ENCODE data around the gene FAM186B. TPM values are rescaled to one million over a fixed set of nuclear protein-coding genes. Genes with fewer than 3 reads are reported as not detected.
"Not testable (repeated sequence)": the region's sequence is repeated elsewhere in the genome, so short reads cannot be mapped to it uniquely, and the experiment has no call there.

FAM186B gene
- total and polyA plus RNA-seq, 8 donors, result 0.20 to 4.6 (median 3.0) TPM

GRCh38 chr12:49616533-49617219 is 11.2 kb upstream of the FAM186B start:
- Histone ChIP-seq H3K4me3 (no peak overlapping the region), H3K27ac (no peak overlapping the region), H3K9me3 (no peaks in the 10 kb centered on the region), H3K4me1 (peaks cover 2 to 4% of the 10 kb centered on the region in 2 donors), H3K27me3 (peaks cover 0 to 23% of the 10 kb centered on the region in 2 donors), H3K36me3 (no peaks in the 10 kb centered on the region)
- no peak for DNase-seq
- intact Hi-C loops (cut with DNase I), result no loop called here
- TF ChIP-seq, protein P1, sequence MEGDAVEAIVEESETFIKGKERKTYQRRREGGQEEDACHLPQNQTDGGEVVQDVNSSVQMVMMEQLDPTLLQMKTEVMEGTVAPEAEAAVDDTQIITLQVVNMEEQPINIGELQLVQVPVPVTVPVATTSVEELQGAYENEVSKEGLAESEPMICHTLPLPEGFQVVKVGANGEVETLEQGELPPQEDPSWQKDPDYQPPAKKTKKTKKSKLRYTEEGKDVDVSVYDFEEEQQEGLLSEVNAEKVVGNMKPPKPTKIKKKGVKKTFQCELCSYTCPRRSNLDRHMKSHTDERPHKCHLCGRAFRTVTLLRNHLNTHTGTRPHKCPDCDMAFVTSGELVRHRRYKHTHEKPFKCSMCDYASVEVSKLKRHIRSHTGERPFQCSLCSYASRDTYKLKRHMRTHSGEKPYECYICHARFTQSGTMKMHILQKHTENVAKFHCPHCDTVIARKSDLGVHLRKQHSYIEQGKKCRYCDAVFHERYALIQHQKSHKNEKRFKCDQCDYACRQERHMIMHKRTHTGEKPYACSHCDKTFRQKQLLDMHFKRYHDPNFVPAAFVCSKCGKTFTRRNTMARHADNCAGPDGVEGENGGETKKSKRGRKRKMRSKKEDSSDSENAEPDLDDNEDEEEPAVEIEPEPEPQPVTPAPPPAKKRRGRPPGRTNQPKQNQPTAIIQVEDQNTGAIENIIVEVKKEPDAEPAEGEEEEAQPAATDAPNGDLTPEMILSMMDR (IDR thresholded peaks at IDR 0.05), result no peak
- ATAC-seq, result no peak

DNA sequence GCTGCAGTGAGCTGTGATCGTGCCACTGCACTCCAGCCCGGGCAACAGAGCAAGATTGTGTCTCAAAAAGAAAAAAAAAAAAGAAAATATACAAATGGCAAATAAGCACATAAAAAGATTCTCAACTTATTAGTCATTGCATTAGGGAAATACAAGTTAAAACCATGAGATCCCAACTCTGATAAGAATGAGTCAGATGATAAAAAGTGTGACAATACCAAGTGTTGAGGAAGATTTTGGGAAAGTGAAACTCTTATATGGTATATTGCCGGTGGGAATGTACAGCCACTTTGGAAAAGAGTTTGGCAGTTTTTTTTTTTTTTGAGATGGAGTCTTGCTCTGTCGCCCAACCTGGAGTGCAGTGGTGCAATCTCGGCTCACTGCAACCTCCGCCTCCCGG is 10.3 kb upstream of the FAM186B start:
- intact Hi-C loops (cut with DNase I), result no loop called here
- ATAC-seq, result no peak
- no peaks in the 10 kb centered on the region for H3K4me1 ChIP-seq

GRCh38 chr12:49612210-49612609 is 6.8 kb upstream of the FAM186B start:
- ATAC-seq (no peak), DNase-seq (no peak)
- Histone ChIP-seq H3K27me3 (peaks cover 0 to 4% of the 10 kb centered on the region in 2 donors), H3K4me1 (no peaks in the 10 kb centered on the region), H3K4me3 (no peak overlapping the region), H3K36me3 (no peaks in the 10 kb centered on the region), H3K9me3 (no peaks in the 10 kb centered on the region), H3K27ac (no peak overlapping the region)
- TF ChIP-seq, protein P1 (IDR thresholded peaks at IDR 0.05), result no peak
- intact Hi-C loops (cut with DNase I), result no loop called here

More for the DNA sequence above, 10.3 kb upstream of the FAM186B start:
- no peak overlapping the region for H3K27ac ChIP-seq
- H3K9me3 ChIP-seq, result no peaks in the 10 kb centered on the region
- TF ChIP-seq, protein P1 (IDR thresholded peaks at IDR 0.05), result no peak
- peaks cover 0 to 14% of the 10 kb centered on the region in 2 donors for H3K27me3 ChIP-seq
- H3K4me3 ChIP-seq, result no peak overlapping the region
- DNase-seq, result no peak
- no peaks in the 10 kb centered on the region for H3K36me3 ChIP-seq

- DNase-seq, ATAC-seq: not testable (repeated sequence)
Observed at GRCh38 chr12:49610785-49611184, 5.3 kb upstream of the FAM186B start.

GRCh38 chr12:49609875-49610154 is 4.4 kb upstream of the FAM186B start:
- H3K27me3 ChIP-seq, result no peaks in the 10 kb centered on the region
- DNase-seq (no peak), ATAC-seq (peak; percentile 27)
- TF ChIP-seq, protein P1 (IDR thresholded peaks at IDR 0.05), result no peak
- H3K4me1 ChIP-seq, result no peaks in the 10 kb centered on the region
- no peaks in the 10 kb centered on the region for H3K36me3 ChIP-seq
- H3K27ac ChIP-seq, result no peak overlapping the region
- H3K9me3 ChIP-seq, result no peaks in the 10 kb centered on the region
- intact Hi-C loops (cut with DNase I), result no loop called here
- no peak overlapping the region for H3K4me3 ChIP-seq

More at GRCh38 chr12:49610785-49611184, 5.3 kb upstream of the FAM186B start:
- H3K27ac ChIP-seq; H3K4me1 ChIP-seq; H3K9me3 ChIP-seq; intact Hi-C loops (cut with DNase I); H3K36me3 ChIP-seq; H3K4me3 ChIP-seq; H3K27me3 ChIP-seq: not testable (repeated sequence)

Data from left lung (tissue), 10 donors.